ENCODE measurements around the gene ESYT1.
"Not testable (repeated sequence)": the region's sequence is repeated elsewhere in the genome, so short reads cannot be mapped to it uniquely, and the experiment has no call there.

ESYT1 gene

DNA sequence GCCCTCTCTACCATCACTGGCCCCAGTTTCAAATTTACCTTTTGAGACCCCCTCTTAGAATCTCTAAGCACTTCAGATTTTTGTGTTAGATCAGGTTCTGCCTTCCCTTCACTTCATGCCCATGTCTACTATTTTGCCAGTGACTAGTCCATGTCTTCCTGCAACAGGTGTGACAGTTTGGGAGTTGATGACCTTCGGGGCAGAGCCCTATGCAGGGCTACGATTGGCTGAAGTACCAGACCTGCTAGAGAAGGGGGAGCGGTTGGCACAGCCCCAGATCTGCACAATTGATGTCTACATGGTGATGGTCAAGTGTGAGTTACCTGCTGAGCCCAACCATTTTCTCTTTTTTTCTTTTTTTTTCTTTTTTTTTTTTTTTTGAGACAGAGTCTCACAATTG is 29.5 kb upstream of the ESYT1 start:
- peaks cover 6% of the 10 kb centered on the region for H3K36me3 Mint-ChIP-seq
- H3K4me1 Mint-ChIP-seq, result peaks cover 24% of the 10 kb centered on the region
- DNase-seq (ENCODE audit: low spot score in 2 of 2) (no peak), ATAC-seq (no peak)
- H3K9me3 Mint-ChIP-seq, result no peaks in the 10 kb centered on the region
- H3K27ac Mint-ChIP-seq, result no peak overlapping the region
- no peak overlapping the region for H3K4me3 Mint-ChIP-seq

DNA sequence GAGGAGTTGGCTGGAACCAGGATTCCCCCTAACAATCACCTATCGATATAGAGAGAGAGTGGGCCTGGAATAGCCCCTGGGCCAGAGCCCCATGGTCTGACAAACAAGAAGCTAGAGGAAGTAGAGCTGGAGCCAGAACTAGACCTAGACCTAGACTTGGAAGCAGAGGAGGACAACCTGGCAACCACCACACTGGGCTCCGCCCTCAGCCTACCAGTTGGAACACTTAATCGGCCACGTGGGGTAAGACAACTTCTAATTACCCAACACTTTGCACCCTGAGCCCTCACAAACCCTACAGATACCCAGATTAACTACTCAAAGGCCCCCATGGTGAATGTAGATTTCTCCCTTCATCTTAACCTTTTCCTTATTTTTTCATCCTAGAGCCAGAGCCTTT is 28.3 kb upstream of the ESYT1 start:
- peaks cover 35% of the 10 kb centered on the region for H3K4me1 Mint-ChIP-seq
- H3K27ac Mint-ChIP-seq, result peak overlapping the region; percentile 68
- peaks cover 18% of the 10 kb centered on the region for H3K36me3 Mint-ChIP-seq
- H3K9me3 Mint-ChIP-seq, result no peaks in the 10 kb centered on the region
- no peak for ATAC-seq
- no peak for DNase-seq (ENCODE audit: low spot score in 2 of 2)
- H3K4me3 Mint-ChIP-seq, result no peak overlapping the region

DNA sequence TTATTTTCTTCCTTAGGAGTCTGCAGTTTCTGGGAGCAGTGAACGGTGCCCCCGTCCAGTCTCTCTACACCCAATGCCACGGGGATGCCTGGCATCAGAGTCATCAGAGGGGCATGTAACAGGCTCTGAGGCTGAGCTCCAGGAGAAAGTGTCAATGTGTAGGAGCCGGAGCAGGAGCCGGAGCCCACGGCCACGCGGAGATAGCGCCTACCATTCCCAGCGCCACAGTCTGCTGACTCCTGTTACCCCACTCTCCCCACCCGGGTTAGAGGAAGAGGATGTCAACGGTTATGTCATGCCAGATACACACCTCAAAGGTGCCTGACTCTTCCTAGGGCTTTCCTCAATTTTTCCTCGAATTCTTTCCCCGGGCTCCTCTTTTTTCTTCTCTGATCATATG is 27.0 kb upstream of the ESYT1 start:
- H3K9me3 Mint-ChIP-seq, result no peaks in the 10 kb centered on the region
- peak overlapping the region; percentile 99 for H3K27ac Mint-ChIP-seq
- peaks cover 43% of the 10 kb centered on the region for H3K4me1 Mint-ChIP-seq
- H3K4me3 Mint-ChIP-seq, result no peak overlapping the region
- H3K36me3 Mint-ChIP-seq, result peaks cover 31% of the 10 kb centered on the region
- DNase-seq (ENCODE audit: low spot score in 2 of 2) (no peak), ATAC-seq (no peak)

DNA sequence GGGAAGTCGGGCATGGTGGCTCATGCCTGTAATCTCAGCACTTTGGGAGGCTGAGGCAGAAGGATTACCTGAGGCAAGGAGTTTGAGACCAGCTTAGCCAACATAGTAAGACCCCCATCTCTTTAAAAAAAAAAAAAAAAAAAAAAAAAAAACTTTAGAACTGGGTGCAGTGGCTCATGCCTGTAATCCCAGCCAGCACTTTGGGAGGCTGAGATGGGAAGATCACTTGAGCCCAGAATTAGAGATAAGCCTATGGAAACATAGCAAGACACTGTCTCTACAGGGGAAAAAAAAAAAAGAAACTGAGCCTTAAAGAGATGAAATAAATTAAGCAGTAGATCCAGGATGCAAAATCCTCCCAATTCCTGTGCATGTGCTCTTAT is 25.4 kb upstream of the ESYT1 start:
- H3K36me3 Mint-ChIP-seq, result peaks cover 47% of the 10 kb centered on the region

DNA sequence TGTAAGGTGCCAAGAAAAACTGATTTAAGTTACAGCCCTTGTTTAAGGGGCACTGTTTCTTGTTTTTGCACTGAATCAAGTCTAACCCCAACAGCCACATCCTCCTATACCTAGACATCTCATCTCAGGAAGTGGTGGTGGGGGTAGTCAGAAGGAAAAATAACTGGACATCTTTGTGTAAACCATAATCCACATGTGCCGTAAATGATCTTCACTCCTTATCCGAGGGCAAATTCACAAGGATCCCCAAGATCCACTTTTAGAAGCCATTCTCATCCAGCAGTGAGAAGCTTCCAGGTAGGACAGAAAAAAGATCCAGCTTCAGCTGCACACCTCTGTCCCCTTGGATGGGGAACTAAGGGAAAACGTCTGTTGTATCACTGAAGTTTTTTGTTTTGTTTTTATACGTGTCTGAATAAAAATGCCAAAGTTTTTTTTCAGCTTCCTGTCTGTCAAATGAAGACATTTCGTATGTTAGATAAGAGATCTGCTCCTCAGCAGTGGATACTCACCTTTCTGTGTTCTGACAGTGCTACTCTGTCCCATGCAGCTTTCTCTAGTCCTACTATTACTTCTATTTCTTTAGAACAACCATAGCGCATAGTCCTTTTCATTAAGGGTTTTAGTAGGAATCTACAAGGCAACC is 24.9 kb upstream of the ESYT1 start:
- Mint-ChIP-seq H3K27ac (peak overlapping the region; percentile 99), H3K36me3 (peaks cover 52% of the 10 kb centered on the region), H3K4me3 (peak overlapping the region; percentile 100), H3K4me1 (peaks cover 56% of the 10 kb centered on the region), H3K9me3 (no peaks in the 10 kb centered on the region)
- ATAC-seq (peak; percentile 4), DNase-seq (ENCODE audit: low spot score in 2 of 2) (peak in 1 of 2 donors; percentile 59)

More for the DNA sequence above, 25.4 kb upstream of the ESYT1 start:
- Mint-ChIP-seq H3K4me3 (peak overlapping the region; percentile 100), H3K9me3 (no peaks in the 10 kb centered on the region), H3K27ac (peak overlapping the region; percentile 99), H3K4me1 (peaks cover 56% of the 10 kb centered on the region)
- no peak for DNase-seq (ENCODE audit: low spot score in 2 of 2)
- ATAC-seq, result no peak

DNA sequence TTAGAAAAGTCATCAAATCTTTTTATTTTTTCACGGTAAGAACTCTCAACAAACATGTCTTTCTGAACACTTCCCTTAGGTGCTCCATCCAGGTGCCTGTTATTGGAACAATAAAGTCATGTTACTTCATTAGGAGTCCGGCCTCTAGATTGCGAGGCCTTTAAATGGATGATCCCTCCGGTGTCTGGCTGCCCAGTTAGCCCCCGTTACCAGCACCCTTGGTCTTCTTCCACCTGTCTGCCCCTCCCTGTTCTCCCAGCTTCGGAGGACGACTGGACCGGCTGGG is 24.3 kb upstream of the ESYT1 start:
- Mint-ChIP-seq H3K36me3 (peaks cover 58% of the 10 kb centered on the region), H3K4me1 (peaks cover 56% of the 10 kb centered on the region), H3K4me3 (peak overlapping the region; percentile 100), H3K9me3 (no peaks in the 10 kb centered on the region), H3K27ac (peak overlapping the region; percentile 99)
- no peak for DNase-seq (ENCODE audit: low spot score in 2 of 2)
- no peak for ATAC-seq

DNA sequence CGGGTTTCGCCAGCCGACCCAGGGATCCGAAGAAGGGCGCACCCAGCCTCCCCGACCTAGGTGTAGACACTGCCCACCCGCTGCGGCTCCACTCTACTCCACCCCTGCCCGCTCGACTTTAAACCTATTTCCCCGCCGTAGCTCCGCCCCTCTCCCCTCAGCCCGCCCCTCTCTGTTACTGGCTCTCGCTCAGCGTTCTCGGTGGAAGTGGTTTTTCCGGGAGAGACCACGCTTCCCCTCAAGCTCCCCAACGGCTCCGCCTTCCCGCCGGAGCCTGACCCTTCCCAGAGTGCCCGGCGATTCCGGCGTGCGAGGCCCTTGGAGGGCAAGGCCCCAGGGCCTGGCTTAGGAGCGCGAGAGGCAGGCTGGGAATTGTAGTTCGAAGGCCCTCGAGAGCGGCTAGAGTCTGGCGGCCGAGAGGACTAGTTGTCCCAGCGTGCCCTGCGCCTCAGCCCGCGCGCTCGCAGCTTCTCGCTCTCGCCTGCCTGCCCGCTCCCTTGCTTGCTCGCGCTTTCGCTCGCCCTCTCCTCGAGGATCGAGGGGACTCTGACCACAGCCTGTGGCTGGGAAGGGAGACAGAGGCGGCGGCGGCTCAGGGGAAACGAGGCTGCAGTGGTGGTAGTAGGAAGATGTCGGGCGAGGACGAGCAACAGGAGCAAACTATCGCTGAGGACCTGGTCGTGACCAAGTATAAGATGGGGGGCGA is 23.8 kb upstream of the ESYT1 start, which contains the start of gene PA2G4:
PA2G4 (plus strand) TSS at position 451 of the 706 bp plus-strand sequence; CDS start at position 630, 179 bp downstream.
- Mint-ChIP-seq H3K4me1 (peaks cover 56% of the 10 kb centered on the region), H3K9me3 (no peaks in the 10 kb centered on the region), H3K4me3 (peak within 1 kb of the TSS; percentile 100), H3K36me3 (peaks cover 63% of the 10 kb centered on the region), H3K27ac (peak within 1 kb of the TSS; percentile 99)
- DNase-seq (ENCODE audit: low spot score in 2 of 2) (peak; percentile 91 to 99), ATAC-seq (peak; percentile 96)

DNA sequence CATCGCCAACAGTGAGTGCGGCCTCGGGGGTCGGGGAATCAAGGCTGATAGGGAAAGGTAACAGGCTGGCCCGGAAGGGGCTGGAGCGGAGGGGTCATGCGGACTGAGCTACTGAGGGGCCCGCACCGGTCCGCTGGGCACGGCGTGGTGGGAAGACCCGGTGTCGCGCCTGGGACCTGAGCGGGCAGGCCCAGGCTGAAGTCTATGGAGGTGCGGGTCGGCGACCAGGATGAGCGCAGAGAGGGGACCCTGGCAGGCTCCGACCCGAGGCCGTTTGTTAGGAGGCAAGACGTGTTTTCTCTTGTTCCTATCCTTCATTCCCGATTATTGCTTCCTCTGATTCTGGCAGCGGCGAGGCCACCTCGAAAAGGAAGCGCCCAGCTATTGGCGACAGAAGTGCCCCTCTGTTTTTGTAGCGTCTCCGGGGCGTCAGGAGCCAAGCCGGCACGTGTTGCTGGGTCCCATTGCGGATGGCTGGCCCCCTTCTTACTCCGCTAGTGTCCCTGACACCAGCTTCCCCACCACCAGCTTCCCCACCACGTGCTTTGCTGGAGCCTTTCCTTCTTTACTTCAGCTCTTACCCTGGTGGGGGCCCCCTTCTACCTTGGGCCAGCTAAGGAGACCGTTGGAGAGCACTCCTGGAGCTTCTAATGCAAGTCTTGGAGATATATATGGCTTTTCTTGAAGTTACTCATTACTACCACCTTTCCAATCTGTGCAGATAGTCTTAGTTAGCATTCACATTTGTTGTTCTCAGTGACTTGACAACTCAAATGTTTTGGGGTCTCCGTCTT is 23.1 kb upstream of the ESYT1 start:
- no peaks in the 10 kb centered on the region for H3K9me3 Mint-ChIP-seq
- peak overlapping the region; percentile 100 for H3K4me3 Mint-ChIP-seq
- H3K27ac Mint-ChIP-seq, result peak overlapping the region; percentile 99
- ATAC-seq (peak; percentile 14), DNase-seq (ENCODE audit: low spot score in 2 of 2) (no peak)
- peaks cover 56% of the 10 kb centered on the region for H3K4me1 Mint-ChIP-seq
- H3K36me3 Mint-ChIP-seq, result peaks cover 70% of the 10 kb centered on the region

DNA sequence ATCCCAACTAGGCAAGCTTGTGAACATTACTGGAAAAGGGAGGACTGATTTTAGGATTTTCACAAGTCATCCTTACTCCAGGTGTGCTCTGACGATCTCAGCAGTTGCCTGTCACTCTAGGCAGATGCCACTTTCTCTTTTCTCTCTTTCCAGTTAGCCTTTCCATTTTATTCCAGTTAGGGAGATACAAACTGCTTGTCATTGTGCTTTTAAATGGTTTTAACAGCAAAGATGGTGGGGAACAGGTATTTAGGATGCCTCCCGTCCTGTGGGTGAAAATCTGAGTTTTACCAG is 22.5 kb upstream of the ESYT1 start:
- Mint-ChIP-seq H3K27ac (peak overlapping the region; percentile 99), H3K4me1 (peaks cover 56% of the 10 kb centered on the region), H3K4me3 (peak overlapping the region; percentile 100), H3K9me3 (no peaks in the 10 kb centered on the region), H3K36me3 (peaks cover 76% of the 10 kb centered on the region)
- DNase-seq (ENCODE audit: low spot score in 2 of 2), result no peak
- no peak for ATAC-seq

DNA sequence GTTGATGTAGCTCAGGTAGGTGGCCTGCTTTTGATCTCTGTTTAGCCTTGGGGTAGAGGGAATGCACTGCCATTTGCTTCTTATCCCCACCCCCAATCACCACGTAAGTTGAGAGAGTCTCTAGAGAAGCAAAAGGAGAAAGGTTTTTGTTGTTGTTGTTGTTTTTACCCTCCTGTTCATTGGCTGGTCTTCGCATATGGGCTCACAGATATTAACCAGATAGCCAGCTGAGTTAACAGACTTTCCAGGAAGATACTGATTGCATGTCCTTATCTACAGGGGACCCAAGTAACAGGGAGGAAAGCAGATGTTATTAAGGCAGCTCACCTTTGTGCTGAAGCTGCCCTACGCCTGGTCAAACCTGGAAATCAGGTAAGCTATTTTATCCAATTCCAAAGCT is 20.8 kb upstream of the ESYT1 start:
- H3K9me3 Mint-ChIP-seq, result no peaks in the 10 kb centered on the region
- H3K27ac Mint-ChIP-seq, result no peak overlapping the region
- DNase-seq (ENCODE audit: low spot score in 2 of 2) (no peak), ATAC-seq (no peak)
- H3K36me3 Mint-ChIP-seq, result peaks cover 92% of the 10 kb centered on the region
- peak overlapping the region; percentile 100 for H3K4me3 Mint-ChIP-seq
- H3K4me1 Mint-ChIP-seq, result peaks cover 46% of the 10 kb centered on the region

DNA sequence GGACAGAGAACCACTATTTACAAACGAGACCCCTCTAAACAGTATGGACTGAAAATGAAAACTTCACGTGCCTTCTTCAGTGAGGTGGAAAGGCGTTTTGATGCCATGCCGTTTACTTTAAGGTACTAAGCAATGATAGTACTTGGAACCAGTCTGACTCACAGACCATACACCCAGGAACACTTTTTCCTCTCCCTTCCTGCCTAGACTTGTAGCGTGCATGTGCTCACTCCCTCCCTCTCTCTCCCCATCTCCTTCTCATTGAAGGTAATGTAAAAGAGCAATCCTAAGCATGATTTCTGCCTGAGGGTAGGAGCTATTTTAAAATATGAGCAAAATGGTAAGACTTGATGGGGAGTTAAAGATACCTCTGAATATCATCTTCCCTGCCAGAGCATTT is 17.5 kb upstream of the ESYT1 start:
- Mint-ChIP-seq H3K36me3 (peaks cover 94% of the 10 kb centered on the region), H3K9me3 (no peaks in the 10 kb centered on the region), H3K27ac (peak overlapping the region; percentile 7), H3K4me1 (peaks cover 18% of the 10 kb centered on the region), H3K4me3 (no peak overlapping the region)
- DNase-seq (ENCODE audit: low spot score in 2 of 2) (no peak), ATAC-seq (no peak)

DNA sequence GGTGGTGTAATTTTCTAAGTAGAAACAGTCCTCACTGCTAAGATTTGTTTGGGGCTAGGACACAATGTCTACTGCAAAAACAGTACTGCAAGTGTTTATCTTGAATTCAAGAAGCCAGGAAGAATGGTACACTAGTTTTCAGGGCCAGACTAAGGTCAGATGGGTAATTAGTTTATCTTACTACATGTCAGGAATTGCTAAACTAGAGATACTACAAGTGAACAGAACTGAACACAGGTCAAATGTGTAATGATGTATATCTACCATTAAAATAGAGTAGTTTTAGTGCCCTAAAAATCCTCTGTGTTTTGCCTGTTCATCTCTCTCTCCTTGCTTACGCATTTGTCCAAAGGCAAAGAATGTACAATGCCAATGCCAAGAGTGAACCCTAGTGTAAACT is 14.0 kb upstream of the ESYT1 start:
- ATAC-seq (no peak), DNase-seq (ENCODE audit: low spot score in 2 of 2) (no peak)
- Mint-ChIP-seq H3K4me3 (no peak overlapping the region), H3K9me3 (no peaks in the 10 kb centered on the region), H3K4me1 (peaks cover 20% of the 10 kb centered on the region), H3K27ac (peak overlapping the region; percentile 83), H3K36me3 (peaks cover 89% of the 10 kb centered on the region)

DNA sequence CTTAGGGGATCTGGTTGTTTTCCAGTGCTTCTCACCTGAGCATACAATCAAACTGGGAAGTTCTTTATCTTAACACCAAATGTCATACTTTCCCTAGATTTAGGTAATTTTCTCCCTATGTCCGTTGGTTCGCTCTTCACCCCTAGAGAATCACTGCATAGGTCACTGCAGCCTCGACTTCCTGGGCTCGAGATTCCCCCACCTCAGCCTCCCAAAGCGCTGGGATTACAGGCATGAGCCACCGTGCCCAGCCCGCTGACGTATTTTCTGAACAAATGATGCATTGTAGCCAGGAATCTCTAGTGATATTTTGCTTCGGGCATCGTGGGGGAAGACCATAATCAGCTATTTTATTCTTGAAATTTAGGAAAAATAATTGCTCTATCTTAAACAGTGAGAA is 12.7 kb upstream of the ESYT1 start:
- no peak for DNase-seq (ENCODE audit: low spot score in 2 of 2)
- ATAC-seq, result no peak
- Mint-ChIP-seq H3K4me3 (peak overlapping the region; percentile 90), H3K27ac (peak overlapping the region; percentile 99), H3K9me3 (no peaks in the 10 kb centered on the region), H3K4me1 (peaks cover 28% of the 10 kb centered on the region), H3K36me3 (peaks cover 79% of the 10 kb centered on the region)

DNA sequence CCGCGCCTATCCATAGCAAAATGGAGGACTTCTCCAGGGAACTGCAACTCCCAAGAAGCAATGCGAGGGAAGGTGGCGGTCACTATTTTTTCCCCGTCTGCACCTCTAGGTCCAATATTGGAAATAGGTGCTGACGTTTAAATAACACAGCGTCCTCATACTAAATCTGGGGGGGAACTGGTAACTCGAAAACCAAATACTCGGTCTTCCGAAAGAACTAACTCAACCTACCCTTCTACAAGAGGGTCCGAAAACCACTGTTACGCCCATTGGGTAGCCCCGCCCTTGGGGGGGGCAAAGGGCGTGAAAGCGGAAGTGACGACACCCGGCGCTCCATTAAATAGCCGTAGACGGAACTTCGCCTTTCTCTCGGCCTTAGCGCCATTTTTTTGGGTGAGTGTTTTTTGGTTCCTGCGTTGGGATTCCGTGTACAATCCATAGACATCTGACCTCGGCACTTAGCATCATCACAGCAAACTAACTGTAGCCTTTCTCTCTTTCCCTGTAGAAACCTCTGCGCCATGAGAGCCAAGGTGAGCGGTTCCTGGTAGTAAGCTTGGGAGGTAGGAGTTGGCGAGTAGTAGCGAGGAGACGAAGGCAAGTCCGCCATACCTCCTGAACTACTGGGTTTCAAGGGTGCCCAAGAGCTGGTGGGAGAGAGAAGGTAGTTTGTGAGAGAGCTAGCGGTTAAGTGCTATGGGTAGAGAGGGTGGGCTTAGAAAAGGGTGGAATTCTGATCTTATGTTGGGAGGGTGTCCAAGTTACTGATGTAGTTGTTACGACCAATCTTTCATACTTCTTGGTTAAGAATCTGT is 11.6 kb upstream of the ESYT1 start, which contains the start of gene RPL41:
RPL41 (plus strand) TSS at position 367 of the 815 bp plus-strand sequence.
- peak; percentile 90 to 97 for DNase-seq (ENCODE audit: low spot score in 2 of 2)
- Mint-ChIP-seq H3K9me3 (no peaks in the 10 kb centered on the region), H3K4me1 (peaks cover 30% of the 10 kb centered on the region), H3K27ac (peak within 1 kb of the TSS; percentile 99), H3K4me3 (peak within 1 kb of the TSS; percentile 90), H3K36me3 (peaks cover 78% of the 10 kb centered on the region)
- peak; percentile 66 for ATAC-seq

DNA sequence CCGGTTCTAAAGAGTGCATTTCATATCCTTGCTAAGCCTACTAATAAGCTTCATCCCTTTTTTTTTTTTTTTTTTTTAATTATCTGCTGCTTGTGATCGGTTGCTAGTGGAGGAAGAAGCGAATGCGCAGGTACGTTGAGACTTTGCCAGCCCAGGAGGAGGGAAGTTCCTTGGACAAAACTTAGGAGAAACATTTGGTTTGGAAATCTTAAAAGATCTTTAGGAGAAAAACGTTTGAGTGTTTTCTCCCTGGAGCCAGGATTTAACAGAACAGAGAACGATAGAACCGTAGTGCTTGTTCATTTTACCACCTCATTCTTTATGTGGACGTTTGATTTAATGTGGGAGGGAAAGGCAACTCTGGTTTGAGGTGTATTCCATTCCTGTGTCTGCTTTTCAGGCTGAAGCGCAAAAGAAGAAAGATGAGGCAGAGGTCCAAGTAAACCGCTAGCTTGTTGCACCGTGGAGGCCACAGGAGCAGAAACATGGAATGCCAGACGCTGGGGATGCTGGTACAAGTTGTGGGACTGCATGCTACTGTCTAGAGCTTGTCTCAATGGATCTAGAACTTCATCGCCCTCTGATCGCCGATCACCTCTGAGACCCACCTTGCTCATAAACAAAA is 10.9 kb upstream of the ESYT1 start:
- not testable (repeated sequence) for H3K9me3 Mint-ChIP-seq; ATAC-seq; DNase-seq (ENCODE audit: low spot score in 2 of 2)
- peaks cover 76% of the 10 kb centered on the region for H3K36me3 Mint-ChIP-seq
- H3K4me1 Mint-ChIP-seq, result peaks cover 37% of the 10 kb centered on the region
- peak overlapping the region; percentile 90 for H3K4me3 Mint-ChIP-seq
- H3K27ac Mint-ChIP-seq, result peak overlapping the region; percentile 99
